Endometrial microvascular endothelial cells (primary cell): ENCODE measurements around the gene AGBL3. TPM values are rescaled to one million over a fixed set of nuclear protein-coding genes. Genes with fewer than 3 reads are reported as not detected.

Source experiments
- in situ Hi-C: cut with HindIII; loops from 2 replicates; pipeline ENCODE4 v1.10.0; 2017; ENCODE audit warnings: low sequenced_read_pairs, low pct_unique_long_range_greater_than_20kb; ENCODE audit errors: inconsistent ontology term
- total RNA-seq: library from RNA; depleted of rRNA; stranded (reverse); fragments of >200 nt; gene quantifications from one replicate; pipeline ENCODE4 v1.2.3, GENCODE V29; 2015; ENCODE audit errors: inconsistent ontology term

The AGBL3 gene
- total RNA-seq, result 0.56 TPM

DNA sequence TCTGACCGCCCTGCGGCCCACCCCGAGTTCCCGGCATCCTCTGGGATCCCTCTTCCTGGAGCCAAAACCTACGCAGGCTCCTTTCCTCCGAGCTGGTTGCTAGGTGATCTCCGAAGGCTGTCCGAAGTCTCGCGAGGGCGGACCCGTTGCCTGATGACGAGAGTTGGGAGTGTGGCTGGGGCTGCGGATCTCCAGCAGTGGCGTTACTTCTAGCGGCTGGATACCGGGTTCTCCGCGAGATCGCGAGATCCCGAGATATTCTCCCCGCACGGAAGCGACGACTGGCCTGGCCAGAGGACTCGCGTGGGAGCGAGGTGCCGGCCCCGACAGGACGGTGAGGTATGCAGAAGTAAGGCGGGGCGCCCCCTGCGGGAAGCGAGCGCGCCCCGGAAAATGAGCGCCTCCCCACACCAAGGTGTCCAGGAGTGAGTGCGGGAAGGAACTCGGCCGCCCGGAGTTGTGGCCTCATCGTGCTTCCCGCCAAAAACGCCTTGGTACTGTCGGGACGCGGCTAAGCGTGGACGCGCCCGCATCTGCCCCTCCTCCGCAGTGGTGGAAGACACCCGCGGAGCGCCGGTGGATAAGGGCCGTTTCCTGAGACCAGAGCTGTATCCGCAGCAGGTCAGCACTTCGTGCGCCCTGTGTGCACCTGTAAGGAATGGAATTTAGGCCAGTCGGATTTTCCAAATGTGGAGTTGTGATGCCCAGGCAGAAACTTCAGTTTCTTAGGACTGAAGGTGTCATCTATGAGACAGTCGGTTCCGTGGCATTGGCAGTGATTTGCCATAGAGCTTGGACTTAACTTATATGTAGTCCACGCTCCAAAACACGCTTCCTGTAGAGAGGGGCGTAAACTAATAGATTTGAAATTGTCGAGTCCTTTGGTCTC is at the start of gene AGBL3:
TSS of gene AGBL3 (plus strand) at position 146 of the 889 bp plus-strand sequence. CDS start 1,426 bp downstream, outside the sequence.
- in situ Hi-C loops, result loop anchor here (25.0 kb wide), 1 partner anchor 176 kb away; the partner anchor contains the start of gene CYREN

DNA sequence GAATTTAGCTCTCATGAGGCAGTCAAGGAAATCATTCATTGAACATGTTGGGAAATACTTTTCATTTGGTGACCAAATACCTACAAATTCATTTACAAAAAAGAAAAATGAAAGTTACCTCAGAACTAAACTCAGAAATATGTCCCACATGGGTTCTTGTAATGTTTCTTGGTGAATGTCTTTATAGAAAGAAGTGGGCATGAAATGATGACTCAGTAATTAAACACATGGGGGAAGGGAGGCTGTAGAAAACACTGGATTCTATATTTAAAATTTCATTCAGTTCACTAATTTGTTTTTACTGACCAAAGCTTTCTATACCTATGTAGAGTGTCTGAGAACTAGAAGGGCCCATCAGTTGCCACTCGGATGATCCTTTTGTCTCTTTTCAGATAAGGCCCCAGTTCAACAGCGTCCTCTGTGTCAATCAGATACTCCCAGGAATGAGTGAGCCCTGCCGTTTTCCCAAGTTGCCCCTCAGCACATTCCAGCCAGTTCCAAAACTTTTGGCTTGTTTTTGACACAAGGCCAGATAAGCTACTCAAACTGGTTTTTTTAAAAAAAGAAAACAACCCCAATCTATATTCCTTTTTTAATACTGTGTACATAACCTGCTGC is 49.3 kb upstream of the AGBL3 start:
- in situ Hi-C loops, result no loop called here

DNA sequence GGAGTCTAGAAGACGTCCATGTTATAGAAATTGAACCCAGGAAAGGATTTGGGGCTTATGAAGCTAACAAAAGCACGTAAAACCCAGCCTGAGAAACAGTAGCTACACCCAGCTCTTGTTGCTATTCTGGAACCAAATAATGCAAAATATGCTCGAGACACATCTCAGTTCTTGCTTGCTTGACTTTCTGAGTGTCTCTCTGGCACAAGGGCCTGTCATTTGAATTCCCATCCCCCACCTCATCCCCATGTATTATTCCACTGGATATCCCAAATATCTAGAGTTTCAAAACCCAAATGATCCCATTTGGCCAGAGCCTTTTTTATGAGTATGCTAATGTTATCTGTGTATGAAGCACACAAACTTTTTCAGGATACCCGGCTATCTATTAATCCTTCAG is 48.2 kb upstream of the AGBL3 start:
- in situ Hi-C loops, result no loop called here

DNA sequence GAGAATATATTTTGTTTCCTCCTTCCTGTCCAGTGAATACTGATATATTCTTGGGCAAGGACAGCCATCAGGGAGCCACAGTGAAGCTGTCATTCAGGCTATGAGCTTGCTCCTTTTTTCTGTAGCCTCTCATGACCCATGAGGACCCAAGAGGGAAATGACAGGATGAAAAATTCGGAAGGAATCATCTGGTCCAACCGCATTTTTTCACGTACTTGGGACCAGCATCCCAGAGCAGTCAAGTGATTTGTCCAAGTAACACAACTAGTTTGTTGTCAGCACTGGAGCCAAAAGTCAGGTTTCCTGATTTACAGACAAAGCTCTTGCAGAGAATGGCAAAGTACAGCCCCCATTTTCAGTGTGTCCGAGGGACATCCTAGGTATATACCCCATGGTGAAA is 47.2 kb upstream of the AGBL3 start:
- in situ Hi-C loops, result no loop called here

DNA sequence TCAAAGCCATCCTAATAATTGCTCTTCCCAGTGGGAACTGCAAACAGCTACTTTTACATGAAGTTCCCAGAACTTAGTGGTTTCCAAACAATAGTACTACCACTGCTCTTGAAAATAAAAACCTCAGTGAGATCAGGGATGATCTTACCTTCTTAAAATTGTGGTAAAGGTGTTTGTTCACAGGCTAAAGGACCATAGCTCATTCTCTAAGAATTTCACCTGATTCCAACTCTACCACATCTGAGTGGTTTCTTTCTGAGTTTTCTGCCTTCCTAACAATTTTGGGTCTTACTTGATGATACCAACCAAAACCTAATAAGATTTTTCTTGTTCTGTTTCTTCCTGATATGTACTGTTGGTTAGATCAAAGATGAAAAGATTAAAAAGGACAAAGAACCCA is 45.6 kb upstream of the AGBL3 start:
- in situ Hi-C loops, result no loop called here

DNA sequence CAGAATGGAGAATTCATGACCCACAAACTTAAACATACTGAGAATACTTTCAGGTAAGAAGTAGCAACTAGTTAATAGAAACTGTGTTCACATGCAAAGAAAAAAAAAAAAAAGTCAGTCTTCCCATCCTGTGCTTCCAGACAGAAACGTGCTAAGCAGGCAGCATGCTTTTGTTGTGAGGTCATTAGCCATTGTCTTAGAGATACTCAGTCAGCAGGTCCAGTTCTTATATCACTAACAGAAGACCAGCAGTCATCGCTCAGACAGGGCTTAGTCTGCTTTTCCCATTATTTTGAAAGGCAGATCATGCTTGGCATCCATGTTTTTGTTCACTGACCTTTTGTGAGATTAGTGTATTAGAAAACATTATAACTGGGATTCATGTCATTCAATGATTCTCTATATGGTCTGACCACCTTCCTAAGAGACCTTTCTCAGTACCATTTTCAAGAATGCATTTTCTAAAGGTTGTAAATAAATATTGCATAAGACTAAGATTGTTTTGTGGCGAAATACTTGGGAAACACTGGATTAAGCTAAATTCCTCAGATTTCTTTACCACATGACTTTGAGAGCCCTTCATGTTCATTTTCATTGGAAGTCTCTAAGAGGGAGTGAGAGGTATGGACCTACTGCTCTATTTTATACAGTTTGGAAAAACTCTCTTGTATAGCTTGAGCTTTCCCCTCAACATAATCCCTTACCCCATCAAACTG is 45.0 kb upstream of the AGBL3 start:
- in situ Hi-C loops, result no loop called here

DNA sequence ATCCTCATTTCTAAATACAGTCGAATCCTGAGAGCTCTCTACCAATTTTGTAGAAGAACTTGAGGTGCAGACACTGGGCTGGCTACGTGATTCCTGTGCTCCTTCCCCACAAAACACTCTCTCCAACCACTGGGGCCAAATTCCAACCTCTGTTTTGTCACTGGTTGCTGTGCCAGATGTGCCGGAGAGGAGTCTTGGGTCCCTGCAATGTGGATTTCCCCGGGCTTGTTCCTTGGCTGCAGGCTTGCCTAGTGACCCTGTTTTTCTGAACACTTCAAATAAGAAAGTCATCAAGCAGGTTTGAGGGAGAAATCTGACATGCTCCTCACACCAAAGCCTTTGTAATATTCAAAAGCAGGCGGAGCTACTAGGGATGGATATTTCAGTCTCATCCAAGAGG is 44.4 kb upstream of the AGBL3 start:
- in situ Hi-C loops, result no loop called here

DNA sequence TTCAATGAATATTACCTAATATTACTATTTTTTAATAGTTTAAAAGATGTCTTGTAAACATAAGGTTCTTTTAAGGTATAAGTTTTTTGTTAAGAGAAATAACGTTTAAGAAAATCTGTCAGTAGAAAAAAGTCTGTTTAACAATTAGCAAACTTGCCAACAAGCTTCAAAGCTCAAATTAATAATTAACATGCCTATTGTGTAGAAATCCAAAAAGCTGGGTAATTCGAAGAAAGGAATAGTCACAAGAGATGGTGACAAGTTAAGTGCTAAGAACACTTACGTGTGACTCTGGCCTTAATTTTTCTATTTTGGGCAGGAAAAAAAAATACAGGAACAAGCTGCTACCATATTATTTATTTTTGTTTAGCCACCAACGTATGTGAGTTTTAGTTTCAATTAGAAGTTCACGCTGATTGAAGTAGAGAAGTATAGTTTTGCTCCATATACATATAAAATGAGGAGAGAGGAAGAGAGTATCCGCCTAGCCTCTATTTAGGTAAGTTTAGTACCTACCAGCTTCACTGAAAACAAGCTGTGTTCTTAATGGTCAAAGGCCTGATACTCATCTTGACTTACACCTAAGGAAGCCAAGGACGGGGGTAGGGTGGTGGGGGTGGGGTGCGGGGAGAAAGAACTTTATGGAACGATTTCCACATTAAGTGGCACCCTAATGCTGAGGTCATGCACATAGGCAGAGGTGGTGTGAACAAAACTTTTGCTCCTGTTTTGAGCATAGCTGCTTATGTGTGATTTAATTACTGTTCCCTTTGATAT is 43.4 kb upstream of the AGBL3 start:
- in situ Hi-C loops, result no loop called here

DNA sequence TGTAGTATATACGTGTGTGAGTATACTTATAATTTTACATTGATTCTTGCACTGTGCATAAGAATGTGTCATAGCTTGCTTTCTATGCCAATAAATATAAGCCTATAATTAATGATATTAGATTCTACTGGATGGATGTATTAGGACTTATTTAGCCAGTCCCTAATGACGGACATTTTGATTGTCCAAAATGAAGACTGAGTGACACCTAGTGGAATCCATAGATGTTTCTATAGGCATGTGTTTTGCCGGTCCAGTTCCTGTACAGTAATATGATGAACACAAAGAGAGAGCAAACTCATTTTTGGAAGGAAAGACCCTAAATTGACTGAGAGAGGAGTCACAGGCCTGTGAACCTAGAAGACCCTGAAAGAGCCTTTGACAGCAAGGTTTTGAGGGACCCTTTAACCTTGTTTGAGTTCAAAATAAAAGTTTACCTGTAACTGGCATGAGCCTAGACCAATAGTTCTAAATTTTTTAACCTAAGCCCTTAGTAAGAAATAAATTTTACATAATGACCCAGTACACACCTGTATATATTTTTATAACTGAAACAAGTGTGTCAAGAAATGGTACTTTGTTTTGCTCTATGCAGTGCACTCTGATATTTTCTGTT is 42.4 kb upstream of the AGBL3 start:
- in situ Hi-C loops, result no loop called here

DNA sequence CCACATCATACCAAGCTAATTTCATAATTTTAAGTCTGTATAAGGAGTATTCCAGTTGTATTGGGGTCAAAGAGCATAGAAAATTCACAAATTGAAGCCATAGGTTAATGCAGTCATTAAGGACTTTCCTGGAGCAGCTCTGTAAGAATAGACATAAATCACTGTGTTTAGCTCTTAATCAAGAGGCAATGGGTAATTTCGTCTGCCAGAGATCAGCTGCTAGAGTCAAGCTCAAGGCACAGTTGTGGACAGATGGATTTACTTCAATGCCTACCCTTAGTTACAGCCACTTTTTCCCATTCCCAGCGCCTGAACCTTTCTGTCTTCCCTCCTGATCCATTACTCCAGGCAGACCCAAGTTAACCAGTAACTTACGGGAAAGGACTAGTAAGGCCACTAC is 40.6 kb upstream of the AGBL3 start:
- in situ Hi-C loops, result no loop called here

DNA sequence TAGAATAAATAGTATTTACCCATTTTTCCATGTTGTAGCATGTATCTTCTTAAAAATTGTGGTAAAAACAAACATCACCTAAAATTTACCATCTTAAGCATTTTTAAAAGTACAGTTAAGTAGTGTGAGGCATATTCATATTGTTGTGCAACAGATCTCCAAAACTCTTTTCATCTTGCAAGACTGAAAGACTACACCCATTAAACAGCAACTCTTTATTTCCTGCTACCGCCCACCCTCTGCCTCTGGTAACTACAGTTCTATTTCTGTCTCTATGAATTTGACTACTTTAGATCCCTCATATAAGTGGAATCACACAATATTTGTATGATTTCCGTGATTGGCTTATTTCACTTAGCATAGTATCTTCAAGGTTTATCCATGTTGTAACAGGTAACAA is 40.0 kb upstream of the AGBL3 start:
- in situ Hi-C loops, result no loop called here

DNA sequence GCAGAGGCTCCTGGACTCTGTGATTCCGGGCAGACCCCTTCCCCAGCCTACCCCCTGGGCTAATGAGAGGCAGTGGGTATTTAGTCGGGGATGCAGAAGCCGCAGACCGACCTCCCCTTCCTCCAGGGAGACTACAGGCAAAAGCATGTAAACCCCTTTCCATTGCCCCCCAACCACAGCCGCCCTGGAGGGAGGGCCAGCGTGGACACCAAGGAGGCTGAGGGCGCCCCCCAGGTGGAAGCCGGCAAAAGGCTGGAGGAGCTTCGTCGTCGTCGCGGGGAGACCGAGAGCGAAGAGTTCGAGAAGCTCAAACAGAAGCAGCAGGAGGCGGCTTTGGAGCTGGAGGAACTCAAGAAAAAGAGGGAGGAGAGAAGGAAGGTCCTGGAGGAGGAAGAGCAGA is 39.0 kb upstream of the AGBL3 start:
- in situ Hi-C loops, result no loop called here

DNA sequence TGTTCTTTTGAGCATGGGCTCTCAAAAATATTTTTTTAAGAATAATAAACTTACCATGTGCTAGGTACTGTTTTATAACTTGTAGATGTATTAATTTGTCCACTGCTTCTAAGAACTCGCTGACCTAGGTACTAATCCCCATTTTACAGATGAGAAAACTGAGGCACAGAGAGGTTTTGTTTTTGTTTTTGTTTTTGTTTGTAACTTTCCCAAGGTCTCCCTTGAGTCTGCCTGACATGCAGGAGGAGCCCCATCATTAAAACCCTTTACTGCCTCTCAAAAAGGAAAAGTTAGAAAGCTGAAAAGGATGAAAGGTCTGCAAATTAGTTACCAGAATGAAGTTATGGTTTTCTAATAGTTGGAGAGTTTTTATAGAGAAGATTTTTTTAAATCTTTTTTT is 38.5 kb upstream of the AGBL3 start:
- in situ Hi-C loops, result no loop called here

DNA sequence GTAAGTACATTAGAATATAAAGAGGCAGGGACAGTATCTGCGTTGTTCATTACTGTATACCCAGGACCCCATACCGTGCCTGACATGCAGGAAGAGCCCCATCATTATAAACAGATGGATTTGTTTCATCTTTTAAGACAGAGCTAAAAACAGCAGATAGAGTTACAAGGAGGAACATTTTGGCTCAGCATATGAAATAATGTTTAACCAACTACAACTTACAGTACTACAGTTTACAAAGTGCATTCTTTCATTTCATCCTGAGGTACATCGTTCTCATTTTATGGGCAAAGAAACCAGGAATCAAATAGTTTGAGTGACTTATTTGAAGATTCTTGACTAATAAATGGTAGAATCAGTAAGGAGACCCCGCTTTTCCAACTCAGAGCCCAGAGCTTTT is 38.1 kb upstream of the AGBL3 start:
- in situ Hi-C loops, result no loop called here

DNA sequence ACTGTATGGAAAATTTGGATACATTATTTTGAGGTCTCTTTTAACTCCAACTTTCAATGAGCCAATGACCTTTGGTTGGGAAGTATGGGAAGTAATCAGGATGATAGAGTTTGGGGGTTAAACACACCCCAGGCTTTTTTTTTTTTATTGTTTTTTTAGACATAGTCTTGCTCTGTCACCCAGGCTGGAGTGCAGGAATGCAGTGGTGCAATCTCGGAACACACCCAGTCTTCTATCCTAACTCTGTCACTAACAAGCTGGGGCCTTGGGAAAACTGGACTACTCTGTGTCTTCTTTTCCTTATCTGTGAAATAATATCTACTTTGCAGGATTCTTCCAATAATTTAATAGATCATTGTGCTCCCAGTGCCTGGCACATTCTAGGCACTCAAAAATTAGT is 37.6 kb upstream of the AGBL3 start:
- in situ Hi-C loops, result no loop called here

DNA sequence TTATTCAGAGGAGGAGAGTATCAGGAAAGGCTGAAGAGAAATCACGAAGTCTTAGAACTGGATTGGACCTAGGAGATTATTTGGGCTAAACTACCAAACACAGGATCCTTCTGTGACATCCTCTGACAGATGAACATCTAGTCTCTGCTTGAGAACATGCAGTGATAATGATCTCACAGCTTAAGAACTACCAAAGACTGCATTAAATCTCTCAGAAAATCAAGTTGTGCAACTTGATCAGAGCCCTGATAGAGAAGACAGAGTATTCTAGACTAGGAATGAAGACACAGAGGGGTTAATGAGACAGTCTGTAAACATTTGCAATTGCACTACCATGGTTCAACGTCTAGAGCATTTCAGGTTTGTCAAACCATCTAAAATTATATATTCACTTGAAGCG is 37.1 kb upstream of the AGBL3 start:
- in situ Hi-C loops, result no loop called here

DNA sequence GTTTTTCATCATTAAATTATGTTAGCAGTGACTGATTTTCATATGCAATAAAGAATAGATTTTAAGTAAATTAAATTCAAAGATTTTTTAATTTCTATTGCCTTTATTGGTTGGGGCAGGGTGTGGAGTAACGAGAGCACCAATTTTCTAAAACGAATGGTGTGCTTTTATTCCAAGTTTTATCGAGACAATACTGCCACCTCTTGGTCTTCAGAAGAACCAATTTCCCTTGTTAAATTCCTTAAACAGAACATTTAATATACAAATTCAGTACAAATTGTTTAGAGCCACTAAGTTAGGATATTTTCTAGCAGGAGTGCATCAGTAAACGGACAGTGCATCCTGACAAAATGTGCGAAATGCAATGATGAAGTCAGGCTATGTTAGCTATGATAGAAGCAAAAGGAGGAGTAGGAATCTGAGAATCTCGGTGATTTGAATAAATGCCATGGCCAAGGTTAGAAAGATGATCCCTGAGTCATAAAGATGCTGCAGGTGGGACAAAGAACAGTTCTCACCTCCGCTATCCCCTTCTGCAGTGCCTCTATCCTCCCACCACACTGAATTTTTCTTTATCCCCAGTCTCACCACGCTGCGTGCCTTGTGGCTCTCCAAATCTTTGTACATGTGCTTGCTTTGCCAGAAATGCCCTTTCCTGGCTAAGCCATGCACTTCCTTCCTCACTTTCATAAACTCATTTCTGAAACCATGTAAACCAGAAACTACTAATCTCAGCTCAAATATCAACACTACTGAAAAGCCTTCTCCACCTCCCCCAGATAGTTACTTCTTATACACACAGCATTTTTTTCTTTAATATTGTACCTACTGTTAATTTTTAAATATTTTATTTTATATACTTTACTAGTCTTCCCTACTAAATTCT is 31.9 kb upstream of the AGBL3 start:
- in situ Hi-C loops, result no loop called here

DNA sequence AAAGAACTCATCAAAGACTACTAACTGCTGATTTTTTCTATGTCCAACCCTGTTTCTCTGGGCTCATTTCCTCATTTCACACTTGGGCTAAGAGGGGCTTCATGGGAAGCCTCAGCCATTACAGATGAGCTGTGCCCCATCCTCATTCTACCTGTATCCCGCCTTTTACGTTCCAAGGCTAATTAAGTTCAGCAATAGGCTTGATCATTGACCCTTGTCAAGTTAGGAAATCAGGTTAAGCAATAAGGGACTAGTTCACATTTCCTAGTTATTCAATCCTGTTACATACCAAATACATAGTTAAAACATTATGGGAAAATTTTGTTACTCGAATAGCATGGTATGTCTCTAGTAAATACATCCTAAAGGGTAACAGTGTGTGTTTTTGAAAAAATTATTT is 29.3 kb upstream of the AGBL3 start:
- in situ Hi-C loops, result no loop called here
